ENCODE measurements around the gene APOBEC3B.
"Not testable (repeated sequence)": the region's sequence is repeated elsewhere in the genome, so short reads cannot be mapped to it uniquely, and the experiment has no call there.

APOBEC3B gene

DNA sequence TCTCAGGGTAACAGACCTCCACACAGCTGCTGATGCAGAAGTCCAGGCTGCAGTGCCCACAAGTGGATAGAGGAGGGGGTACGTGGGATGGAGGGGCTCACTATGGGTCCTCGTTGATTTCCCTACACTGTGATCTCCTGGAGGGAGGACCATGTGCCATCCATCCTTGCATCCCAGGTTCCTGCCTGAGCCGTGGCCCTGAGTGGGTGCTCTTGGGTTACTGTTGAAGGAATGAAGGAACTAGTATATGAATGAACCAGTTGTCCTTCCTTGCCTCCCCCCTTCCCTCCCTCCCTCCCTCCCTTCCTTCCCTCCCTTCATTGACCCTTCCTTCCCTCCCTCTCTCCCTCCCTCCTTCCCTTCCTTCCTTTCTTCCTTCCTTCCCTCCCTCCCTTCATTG, 15.4 kb downstream of the APOBEC3B start:
- 83% methylated on average over 2 of the region's 3 CpGs for WGBS
- Histone ChIP-seq H3K4ac (ENCODE audit: low read depth in 1 of 2, low read length in 2 of 2) (no peak overlapping the region), H3K79me1 (replicated peaks; ENCODE audit: low read length, poor library complexity, severe bottlenecking) (no peaks in the 10 kb centered on the region), H3K9ac (ENCODE audit: low read length) (no peak overlapping the region), H3K4me3 (ENCODE audit: insufficient read depth in 1 of 2, low read depth in 1 of 2, low read length in 2 of 2) (no peak overlapping the region), H2BK15ac (ENCODE audit: low read depth, poor library complexity, severe bottlenecking) (no peak overlapping the region), H3K14ac (ENCODE audit: low read length in 2 of 2) (peak overlapping the region in 1 of 2 experiments; percentile 16), H2BK5ac (ENCODE audit: low read depth, low read length, poor library complexity, severe bottlenecking) (no peak overlapping the region), H4K8ac (ENCODE audit: low read length) (no peak overlapping the region), H3K36me3 (ENCODE audit: control insufficient read depth in 1 of 2, insufficient read depth in 2 of 2, low read depth in 1 of 2, low read length in 2 of 2) (no peaks in the 10 kb centered on the region), H4K91ac (ENCODE audit: low read length) (no peak overlapping the region), H3K4me1 (ENCODE audit: control insufficient read depth, insufficient read depth, low read depth, low read length) (no peaks in the 10 kb centered on the region), H3K27ac (ENCODE audit: low read length, poor library complexity, severe bottlenecking) (no peak overlapping the region), H2BK12ac (ENCODE audit: low read length in 2 of 2) (no peak overlapping the region), H2AK5ac (ENCODE audit: low read length, severe bottlenecking) (no peak overlapping the region), H3K18ac (ENCODE audit: low read depth in 1 of 2, low read length in 2 of 2) (no peak overlapping the region), H3K23ac (ENCODE audit: low read length in 2 of 2) (no peak overlapping the region), H3K4me2 (ENCODE audit: low read length, poor library complexity, severe bottlenecking) (no peak overlapping the region), H3K9me3 (ENCODE audit: control insufficient read depth, low read length) (no peaks in the 10 kb centered on the region), H2AFZ (ENCODE audit: low read depth, low read length) (no peak overlapping the region), H2BK120ac (ENCODE audit: low read depth, low read length) (no peak overlapping the region), H3K27me3 (ENCODE audit: control insufficient read depth in 1 of 2, insufficient read depth in 1 of 2, low read length in 2 of 2) (peaks cover 8 to 34% of the 10 kb centered on the region in 2 experiments)
- DNase-seq = no peak

DNA sequence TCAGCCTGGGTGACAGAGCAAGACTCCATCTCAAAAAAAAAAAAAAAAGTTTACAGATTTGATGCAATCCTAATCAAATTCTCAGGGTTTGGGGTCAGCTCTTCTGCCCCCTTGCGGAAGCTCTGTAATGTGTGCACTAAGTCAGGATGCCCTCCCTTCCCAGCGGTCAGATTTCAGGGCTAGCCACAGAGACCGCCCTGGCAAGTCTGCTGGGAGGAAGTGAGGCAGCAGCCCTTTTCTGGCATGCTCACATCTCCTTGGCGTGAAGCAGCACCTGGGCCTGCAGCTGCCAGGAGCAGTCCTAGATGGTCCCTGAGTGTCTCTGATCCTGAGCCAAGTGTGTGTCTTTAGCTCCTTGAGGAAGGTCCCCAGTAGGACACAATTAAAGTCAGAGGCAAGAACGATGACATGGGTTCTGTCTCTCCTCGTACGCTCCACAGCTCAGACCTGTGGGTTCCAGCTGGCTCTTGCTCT, 21.1 kb downstream of the APOBEC3B start:
- H3K4me2 ChIP-seq (ENCODE audit: low read length, poor library complexity, severe bottlenecking) = no peak overlapping the region
- H3K27ac ChIP-seq (ENCODE audit: low read length, poor library complexity, severe bottlenecking) = no peak overlapping the region
- no peak overlapping the region for H2BK120ac ChIP-seq (ENCODE audit: low read depth, low read length)
- no peak overlapping the region for H2BK15ac ChIP-seq (ENCODE audit: low read depth, poor library complexity, severe bottlenecking)
- H2AFZ ChIP-seq (ENCODE audit: low read depth, low read length) = peak overlapping the region; percentile 48
- no peaks in the 10 kb centered on the region for H3K36me3 ChIP-seq (ENCODE audit: control insufficient read depth in 1 of 2, insufficient read depth in 2 of 2, low read depth in 1 of 2, low read length in 2 of 2)
- H3K18ac ChIP-seq (ENCODE audit: low read depth in 1 of 2, low read length in 2 of 2) = no peak overlapping the region
- no peaks in the 10 kb centered on the region for H3K9me3 ChIP-seq (ENCODE audit: control insufficient read depth, low read length)
- H2BK12ac ChIP-seq (ENCODE audit: low read length in 2 of 2) = no peak overlapping the region
- peak overlapping the region; percentile 88 for H4K8ac ChIP-seq (ENCODE audit: low read length)
- no peak overlapping the region for H3K4me3 ChIP-seq (ENCODE audit: insufficient read depth in 1 of 2, low read depth in 1 of 2, low read length in 2 of 2)
- H3K79me1 ChIP-seq (replicated peaks; ENCODE audit: low read length, poor library complexity, severe bottlenecking) = no peaks in the 10 kb centered on the region
- no peak overlapping the region for H2BK5ac ChIP-seq (ENCODE audit: low read depth, low read length, poor library complexity, severe bottlenecking)
- peaks cover 8 to 12% of the 10 kb centered on the region in 2 experiments for H3K27me3 ChIP-seq (ENCODE audit: control insufficient read depth in 1 of 2, insufficient read depth in 1 of 2, low read length in 2 of 2)
- peaks cover 4% of the 10 kb centered on the region for H3K4me1 ChIP-seq (ENCODE audit: control insufficient read depth, insufficient read depth, low read depth, low read length)
- DNase-seq = peak; percentile 83
- no peak overlapping the region for H3K4ac ChIP-seq (ENCODE audit: low read depth in 1 of 2, low read length in 2 of 2)
- H2AK5ac ChIP-seq (ENCODE audit: low read length, severe bottlenecking) = no peak overlapping the region
- no peak overlapping the region for H4K91ac ChIP-seq (ENCODE audit: low read length)
- H3K9ac ChIP-seq (ENCODE audit: low read length) = no peak overlapping the region
- WGBS = 37% methylated on average over 7 of the region's 7 CpGs
- H3K14ac ChIP-seq (ENCODE audit: low read length in 2 of 2) = no peak overlapping the region
- no peak overlapping the region for H3K23ac ChIP-seq (ENCODE audit: low read length in 2 of 2)

DNA sequence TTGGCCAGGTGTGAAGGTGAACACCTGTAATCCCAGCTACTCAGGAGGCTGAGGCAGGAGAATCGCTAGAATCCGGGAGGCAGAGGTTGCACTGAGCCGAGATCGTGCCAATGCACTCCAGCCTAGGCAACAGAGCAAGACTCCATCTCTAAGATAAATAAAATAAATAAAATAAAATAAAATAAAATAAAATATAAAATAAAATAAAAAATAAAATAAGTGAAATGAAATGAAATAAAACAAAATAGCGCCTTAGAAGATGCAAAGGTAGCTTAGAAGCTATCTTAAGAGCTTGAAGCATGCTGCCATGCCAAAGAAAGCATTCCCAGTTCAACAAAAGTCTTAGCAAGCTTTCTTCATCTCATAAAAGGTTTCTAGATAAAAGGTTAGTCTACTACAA, 25.0 kb downstream of the APOBEC3B start:
- Histone ChIP-seq H3K18ac (ENCODE audit: low read depth in 1 of 2, low read length in 2 of 2) (no peak overlapping the region), H3K4me3 (ENCODE audit: insufficient read depth in 1 of 2, low read depth in 1 of 2, low read length in 2 of 2) (no peak overlapping the region), H4K91ac (ENCODE audit: low read length) (no peak overlapping the region), H2AK5ac (ENCODE audit: low read length, severe bottlenecking) (no peak overlapping the region), H3K4ac (ENCODE audit: low read depth in 1 of 2, low read length in 2 of 2) (no peak overlapping the region), H2AFZ (ENCODE audit: low read depth, low read length) (no peak overlapping the region), H4K8ac (ENCODE audit: low read length) (no peak overlapping the region), H2BK15ac (ENCODE audit: low read depth, poor library complexity, severe bottlenecking) (no peak overlapping the region), H2BK120ac (ENCODE audit: low read depth, low read length) (no peak overlapping the region), H3K4me1 (ENCODE audit: control insufficient read depth, insufficient read depth, low read depth, low read length) (peaks cover 4% of the 10 kb centered on the region), H3K14ac (ENCODE audit: low read length in 2 of 2) (no peak overlapping the region), H3K27ac (ENCODE audit: low read length, poor library complexity, severe bottlenecking) (no peak overlapping the region), H3K4me2 (ENCODE audit: low read length, poor library complexity, severe bottlenecking) (no peak overlapping the region), H2BK12ac (ENCODE audit: low read length in 2 of 2) (no peak overlapping the region), H3K9me3 (ENCODE audit: control insufficient read depth, low read length) (no peaks in the 10 kb centered on the region), H3K79me1 (replicated peaks; ENCODE audit: low read length, poor library complexity, severe bottlenecking) (no peaks in the 10 kb centered on the region), H3K36me3 (ENCODE audit: control insufficient read depth in 1 of 2, insufficient read depth in 2 of 2, low read depth in 1 of 2, low read length in 2 of 2) (no peaks in the 10 kb centered on the region), H3K9ac (ENCODE audit: low read length) (no peak overlapping the region), H2BK5ac (ENCODE audit: low read depth, low read length, poor library complexity, severe bottlenecking) (no peak overlapping the region), H3K27me3 (ENCODE audit: control insufficient read depth in 1 of 2, insufficient read depth in 1 of 2, low read length in 2 of 2) (no peaks in the 10 kb centered on the region), H3K23ac (ENCODE audit: low read length in 2 of 2) (no peak overlapping the region)
- DNase-seq = no peak
- 100% methylated on average over 2 of the region's 5 CpGs for WGBS

DNA sequence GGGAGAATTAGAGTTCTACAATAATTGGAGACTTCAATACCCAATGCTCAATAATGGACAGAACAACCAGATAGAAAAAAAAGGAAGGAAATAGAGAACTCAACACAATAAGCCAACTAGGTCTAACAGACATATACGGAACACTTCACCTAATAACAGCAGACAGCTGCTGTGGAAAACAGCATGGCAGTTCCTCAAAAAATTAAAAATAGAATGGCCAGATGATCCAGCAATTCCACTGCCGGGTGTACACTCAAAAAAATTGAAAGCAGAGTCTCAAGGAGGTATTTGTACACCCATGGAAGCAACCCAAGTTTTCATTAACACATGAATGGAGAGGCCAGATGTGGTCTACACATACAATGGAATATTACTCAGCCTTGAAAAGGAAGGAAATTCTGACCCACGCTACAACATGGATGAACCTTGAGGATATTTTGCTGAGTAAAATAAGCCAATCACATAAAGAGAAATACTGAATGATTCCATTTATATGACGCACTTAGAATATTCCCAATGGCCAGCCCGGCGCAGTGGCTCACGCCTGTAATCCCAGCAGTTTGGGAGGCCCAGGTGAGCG, 26.2 kb downstream of the APOBEC3B start:
- not testable (repeated sequence) for H3K27me3 ChIP-seq (ENCODE audit: control insufficient read depth in 1 of 2, insufficient read depth in 1 of 2, low read length in 2 of 2); H3K14ac ChIP-seq (ENCODE audit: low read length in 2 of 2); H3K4ac ChIP-seq (ENCODE audit: low read depth in 1 of 2, low read length in 2 of 2); H2BK15ac ChIP-seq (ENCODE audit: low read depth, poor library complexity, severe bottlenecking); DNase-seq; H2BK5ac ChIP-seq (ENCODE audit: low read depth, low read length, poor library complexity, severe bottlenecking); H3K9ac ChIP-seq (ENCODE audit: low read length); H4K91ac ChIP-seq (ENCODE audit: low read length); H4K8ac ChIP-seq (ENCODE audit: low read length); H3K27ac ChIP-seq (ENCODE audit: low read length, poor library complexity, severe bottlenecking); H2AFZ ChIP-seq (ENCODE audit: low read depth, low read length); H3K23ac ChIP-seq (ENCODE audit: low read length in 2 of 2); H3K18ac ChIP-seq (ENCODE audit: low read depth in 1 of 2, low read length in 2 of 2); H3K9me3 ChIP-seq (ENCODE audit: control insufficient read depth, low read length); H3K36me3 ChIP-seq (ENCODE audit: control insufficient read depth in 1 of 2, insufficient read depth in 2 of 2, low read depth in 1 of 2, low read length in 2 of 2); H2BK12ac ChIP-seq (ENCODE audit: low read length in 2 of 2); H3K4me2 ChIP-seq (ENCODE audit: low read length, poor library complexity, severe bottlenecking); H2BK120ac ChIP-seq (ENCODE audit: low read depth, low read length); H2AK5ac ChIP-seq (ENCODE audit: low read length, severe bottlenecking); H3K4me1 ChIP-seq (ENCODE audit: control insufficient read depth, insufficient read depth, low read depth, low read length); H3K79me1 ChIP-seq (replicated peaks; ENCODE audit: low read length, poor library complexity, severe bottlenecking); H3K4me3 ChIP-seq (ENCODE audit: insufficient read depth in 1 of 2, low read depth in 1 of 2, low read length in 2 of 2)
- WGBS = 94% methylated on average over 7 of the region's 8 CpGs
